ENCODE measurements around the gene ARRDC4.

DNA sequence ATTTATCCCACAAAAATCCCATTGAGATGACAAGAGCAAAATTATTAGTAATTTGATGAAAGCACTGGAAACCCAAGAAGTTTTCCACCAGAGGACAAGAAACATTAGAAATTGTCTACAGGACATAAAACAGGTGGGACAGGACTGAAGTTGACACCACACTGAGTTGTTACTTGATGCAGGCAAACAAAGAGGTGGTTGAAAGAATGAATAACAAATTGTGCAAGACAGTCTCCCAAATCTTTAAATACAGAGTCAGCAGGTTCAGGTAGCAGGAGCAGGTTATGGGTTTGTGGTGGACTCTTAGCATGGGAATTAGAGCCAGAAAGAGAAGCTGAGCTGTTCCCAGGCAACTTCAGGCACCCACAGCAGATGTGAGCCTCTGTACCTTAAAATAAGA, 30.3 kb upstream of the ARRDC4 start:
- TF ChIP-seq CTCF (IDR thresholded peaks at IDR 0.05) (no peak), POLR2A (IDR thresholded peaks at IDR 0.05) (no peak)
